HG02981 (cell line): ENCODE data around the gene ACAN.

Source experiments
- ATAC-seq: cut with Tn5 transposase; IDR thresholded peaks from one replicate; pipeline ENCODE4 v1.9.1; 2021; ENCODE audit warnings: mild to moderate bottlenecking, moderate library complexity; ENCODE audit not compliant: unreplicated experiment

Gene ACAN

DNA sequence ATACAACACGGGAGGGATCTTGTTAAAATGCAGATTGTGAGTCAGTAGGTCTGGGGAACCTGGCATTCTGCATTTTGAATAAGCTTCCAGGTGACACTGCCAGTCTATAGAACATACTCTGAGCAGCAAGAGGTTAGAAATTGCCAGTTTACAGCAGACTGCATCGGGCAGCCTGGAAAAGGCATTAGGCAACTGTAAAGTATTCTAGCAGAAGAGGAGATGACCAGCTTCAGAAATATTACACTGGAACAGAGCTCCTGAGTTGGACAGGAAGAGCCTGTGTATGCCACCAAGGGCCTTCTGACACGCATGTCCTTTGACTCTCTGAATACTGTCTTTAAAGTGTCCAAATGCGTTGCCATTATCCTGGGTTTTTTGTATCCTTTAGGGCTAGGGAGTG lies 2.5 kb upstream of the ACAN start:
- no peak for ATAC-seq

DNA sequence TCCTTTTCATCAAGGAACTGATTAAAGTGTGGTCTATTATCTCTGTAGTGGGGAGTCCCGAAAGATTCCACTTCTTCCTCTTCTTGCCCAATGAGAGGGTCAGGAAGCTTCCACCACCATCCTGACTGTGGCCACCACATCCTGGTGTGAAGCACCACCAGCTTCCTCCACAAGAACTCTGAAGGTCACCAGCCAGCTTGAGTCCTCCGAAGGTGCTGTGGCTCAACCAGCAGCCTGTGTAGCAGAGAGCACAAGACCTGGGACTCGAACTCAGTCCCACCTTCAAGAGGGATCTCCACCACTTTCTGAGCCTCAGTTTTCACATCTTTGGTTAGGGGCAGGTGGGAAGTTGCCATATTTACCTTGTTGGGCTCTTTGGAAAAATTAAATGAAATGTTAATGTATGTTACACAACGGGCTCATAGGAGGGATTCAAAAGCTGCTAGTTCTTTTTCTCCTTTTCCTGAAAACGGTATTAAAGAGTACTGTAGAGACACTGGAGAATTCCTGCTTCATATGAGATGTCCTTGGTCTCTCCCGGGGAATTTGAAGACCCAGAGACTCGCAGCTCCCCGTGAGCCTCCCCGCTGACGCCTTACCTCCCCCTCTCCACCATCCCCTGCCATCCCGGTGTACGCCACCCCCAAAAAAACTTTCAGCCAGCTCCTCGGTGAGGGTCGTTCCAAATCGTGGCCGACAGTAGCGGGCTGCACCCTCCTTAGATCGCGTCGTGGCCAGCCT lies 816 bp upstream of the ACAN start:
- ATAC-seq: no peak

DNA sequence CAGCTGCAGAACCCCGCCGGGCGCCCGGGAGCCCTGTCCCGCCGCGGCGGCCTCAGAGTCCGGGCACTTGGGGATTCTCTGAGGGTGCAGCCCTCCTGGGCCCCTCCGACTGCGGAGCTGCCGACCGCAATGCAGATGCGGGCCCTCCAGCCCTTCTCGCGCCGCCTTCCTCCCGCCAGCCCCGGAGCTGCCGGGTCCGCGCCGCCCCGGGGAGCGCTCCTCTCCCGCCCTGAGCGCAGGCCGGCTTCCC lies 320 bp upstream of the ACAN start:
- no peak for ATAC-seq

DNA sequence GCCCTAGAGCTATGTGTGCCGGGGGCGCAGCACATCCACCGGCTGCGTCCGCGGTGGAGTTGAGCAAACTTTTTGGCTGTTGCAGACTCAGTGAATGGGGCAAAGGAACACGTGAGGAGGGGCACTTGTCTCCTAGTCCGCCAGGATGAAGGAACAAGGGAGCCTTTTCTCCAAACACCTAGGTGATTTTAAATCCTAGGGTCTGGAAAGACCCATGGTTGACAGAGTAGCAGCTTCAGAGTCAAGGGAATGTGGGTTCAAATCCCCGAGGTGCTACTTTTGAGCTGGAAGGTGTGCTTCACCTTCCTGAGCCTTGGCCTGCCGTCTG lies 648 bp downstream of the ACAN start:
- ATAC-seq: no peak

DNA sequence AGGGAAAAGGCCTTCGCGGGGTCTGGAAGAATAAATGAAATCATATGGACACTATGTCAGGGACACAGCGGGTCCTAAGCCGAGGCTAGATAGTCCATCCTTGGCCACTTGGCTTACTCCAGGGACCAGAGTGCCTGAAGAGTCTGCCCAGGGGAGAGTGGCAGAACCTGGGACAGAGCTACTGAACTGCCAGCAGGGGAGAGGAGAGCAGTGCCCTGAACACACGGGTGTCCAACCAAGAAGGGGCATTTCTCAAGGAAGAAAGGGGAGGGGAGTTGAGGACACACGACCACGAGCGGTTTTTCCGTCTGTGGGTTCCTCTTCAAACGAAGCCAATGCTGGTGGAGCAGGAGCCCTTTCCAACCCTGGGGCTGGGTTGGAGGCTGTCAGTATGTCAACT lies 1.0 kb downstream of the ACAN start:
- ATAC-seq: no peak

DNA sequence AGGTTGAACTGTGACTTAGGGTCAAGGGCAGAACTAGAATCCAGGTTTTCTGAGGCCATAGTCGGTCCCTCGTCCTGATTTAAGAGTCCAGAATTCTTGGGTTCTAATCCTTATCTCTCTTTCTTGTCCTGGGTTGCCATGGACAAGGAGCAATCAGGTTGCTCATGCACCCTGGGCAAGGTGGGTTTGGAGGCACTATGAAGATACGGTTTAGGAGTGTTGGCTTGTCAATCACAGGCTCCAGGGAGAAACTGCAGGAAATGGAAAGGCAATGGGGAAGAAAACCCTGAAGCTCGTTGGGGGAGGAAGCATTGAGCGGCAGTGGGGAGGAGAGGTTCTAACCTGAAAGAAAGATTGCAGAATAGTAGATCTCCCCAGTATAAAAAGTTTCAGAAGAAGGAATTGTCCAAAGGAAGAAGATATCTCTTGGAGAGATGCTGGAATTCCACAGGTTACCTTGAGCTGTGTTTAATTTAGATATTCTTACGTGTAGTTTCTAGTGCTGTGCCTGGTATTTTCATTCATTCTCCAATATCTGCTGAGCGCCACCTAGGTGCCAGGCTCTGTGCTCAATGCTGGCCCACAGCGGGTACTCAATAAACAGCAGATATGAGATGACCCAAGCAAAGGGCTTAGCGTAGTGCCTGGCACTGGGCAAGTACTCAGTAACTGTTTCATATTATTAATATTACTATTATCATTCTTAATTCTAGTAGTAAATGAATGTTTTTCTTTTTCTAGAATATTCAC lies 2.0 kb downstream of the ACAN start:
- no peak for ATAC-seq

DNA sequence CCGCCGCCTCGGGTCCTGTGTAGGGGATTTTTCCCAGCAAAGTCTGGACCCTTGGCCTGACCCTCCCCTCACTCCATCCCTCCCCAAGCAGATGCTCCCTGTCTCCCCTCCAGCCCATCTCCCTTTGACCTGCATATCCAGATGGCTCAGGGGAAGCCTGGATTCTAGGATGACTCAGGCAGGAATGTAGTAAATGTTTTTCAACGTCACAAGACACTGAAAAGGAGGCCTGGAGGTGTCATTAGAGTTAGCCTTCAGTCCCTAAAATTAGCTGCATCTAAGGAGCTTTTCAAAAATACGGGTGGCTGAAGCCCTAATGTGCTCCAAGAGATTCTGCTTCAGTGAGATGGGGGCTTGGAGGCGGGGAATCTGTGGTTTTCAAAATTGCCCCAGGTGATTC lies 7.2 kb downstream of the ACAN start:
- ATAC-seq: no peak

DNA sequence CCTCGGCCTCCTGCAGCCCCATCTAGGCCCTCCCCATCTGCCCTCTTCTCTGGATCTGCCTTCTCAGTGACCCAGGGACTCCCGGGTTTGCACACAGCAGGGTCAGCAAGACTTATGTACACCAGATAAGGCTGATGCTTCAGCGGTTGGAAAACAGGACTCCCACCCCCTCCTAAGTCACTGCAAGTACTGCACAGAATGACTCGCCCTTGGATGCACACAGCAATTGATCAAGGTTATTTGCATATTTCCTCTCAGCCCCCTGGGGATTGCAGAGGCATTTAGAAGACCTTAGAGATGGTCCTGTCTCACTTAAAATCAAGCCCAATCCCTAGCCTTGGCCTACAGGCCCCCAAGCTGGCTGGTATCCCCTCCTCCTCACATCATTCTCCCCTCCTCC lies 8.9 kb downstream of the ACAN start:
- no peak for ATAC-seq

DNA sequence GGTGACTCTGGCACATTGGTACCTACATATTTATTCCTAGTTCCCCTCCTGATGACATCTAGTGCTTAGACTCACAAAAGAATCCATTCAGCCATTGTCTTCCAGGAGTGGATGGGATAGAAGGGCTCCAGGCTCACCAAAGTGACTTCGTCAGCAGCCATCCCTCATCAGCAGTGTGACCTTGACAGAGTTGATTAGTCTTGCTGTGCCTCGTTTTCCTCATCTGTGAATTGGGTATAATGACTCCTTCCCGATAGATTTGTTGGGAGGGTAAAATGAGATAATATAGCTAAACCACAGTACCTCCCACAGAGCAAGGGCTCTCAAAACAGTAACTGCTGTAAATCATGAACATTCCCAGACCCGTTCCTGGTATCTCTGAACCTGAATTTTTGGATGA lies 10.7 kb downstream of the ACAN start:
- ATAC-seq: no peak

DNA sequence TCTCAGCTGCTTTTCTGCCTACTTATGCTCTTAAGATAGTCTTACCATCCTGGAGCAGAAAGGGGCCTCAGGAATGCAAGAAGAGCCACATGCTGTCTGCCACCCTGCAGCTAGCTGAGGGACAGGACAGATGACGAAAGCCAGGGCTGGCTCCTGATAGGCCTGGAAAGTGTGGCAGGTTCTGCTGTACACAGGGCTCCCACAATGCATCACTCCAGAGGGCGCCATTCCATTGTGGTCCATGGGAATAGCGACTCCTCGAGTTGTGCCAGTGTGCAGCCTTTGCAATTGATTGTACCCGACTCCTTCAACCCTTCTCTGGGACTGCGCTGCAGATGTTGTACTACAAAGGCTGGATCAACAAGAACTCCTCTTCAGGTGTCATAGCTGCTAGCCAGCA lies 11.2 kb downstream of the ACAN start:
- ATAC-seq: no peak

DNA sequence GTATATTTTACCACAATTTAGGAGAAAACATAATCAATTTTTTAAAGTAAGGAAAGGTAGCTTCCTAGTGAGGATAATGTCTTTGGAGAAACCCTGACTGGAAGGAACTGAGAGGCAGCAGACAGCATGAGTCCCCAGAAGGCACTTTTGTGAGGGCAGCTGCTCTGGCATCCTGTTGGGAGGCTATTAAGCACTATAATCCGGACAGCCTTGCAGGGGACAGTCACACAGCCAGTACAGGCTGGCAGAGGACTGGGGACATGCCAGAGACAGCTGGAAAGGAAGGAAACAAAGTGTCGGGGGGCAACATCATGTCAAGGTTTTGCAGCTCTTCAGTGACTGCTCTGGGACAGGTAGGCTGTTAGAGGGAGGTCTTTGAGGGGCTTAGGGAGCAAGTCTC lies 15.7 kb downstream of the ACAN start:
- no peak for ATAC-seq

DNA sequence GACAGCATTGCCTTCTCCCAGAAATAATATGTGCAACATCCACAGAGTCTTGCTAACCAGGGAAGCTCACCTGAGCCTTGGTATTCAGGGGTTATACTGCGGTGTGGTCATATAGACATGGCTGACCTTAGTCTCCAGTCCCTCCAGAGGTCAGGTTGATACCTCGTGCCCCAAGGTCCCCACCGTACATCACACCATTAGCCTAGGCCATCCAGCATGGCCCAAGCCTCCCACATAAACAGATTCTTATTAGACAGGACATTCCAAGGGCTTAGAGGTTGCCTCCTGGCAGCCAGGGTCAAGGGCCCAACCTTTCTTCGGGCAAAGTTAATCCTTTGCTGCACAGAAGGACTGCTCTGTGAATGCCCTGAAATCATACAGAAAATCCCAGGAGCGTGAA lies 18.8 kb downstream of the ACAN start:
- no peak for ATAC-seq

DNA sequence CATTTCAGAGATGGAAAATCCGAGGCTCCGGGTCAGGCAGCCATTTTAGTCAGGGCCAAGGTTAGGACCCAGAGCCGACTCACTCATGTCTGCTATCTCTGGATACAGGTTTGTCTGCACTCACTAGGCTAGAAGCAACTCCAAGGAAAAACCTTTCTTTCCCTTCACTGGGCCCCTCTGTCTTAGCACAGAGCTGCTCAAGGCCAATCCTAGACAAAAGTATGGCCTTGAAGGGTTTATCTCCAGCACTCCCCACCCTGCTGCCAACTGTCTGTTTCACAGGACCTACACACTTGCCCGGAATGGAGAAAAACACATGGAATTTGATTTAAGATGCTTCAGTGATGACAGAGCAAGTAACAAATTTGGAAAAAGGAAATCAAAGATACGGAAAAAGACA lies 25.6 kb downstream of the ACAN start:
- no peak for ATAC-seq

DNA sequence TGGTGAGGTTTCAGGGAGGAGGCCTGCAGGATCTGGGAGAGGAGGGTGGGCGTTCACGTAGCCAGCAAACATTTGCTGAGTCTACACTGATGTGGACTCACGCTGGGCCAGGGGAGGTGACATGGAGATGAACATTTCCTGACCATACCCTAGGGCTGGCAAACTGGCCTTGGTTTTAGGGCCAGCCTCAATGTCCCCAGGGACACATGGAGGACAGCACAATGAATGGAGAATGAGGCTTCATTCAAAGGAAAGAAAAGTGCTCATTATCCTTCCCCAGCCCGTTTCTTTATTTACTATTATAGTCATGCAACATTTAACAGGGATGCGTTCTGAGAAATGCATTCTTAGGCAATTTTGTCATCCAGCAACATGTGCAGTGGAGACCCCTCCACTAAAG lies 26.8 kb downstream of the ACAN start:
- no peak for ATAC-seq

DNA sequence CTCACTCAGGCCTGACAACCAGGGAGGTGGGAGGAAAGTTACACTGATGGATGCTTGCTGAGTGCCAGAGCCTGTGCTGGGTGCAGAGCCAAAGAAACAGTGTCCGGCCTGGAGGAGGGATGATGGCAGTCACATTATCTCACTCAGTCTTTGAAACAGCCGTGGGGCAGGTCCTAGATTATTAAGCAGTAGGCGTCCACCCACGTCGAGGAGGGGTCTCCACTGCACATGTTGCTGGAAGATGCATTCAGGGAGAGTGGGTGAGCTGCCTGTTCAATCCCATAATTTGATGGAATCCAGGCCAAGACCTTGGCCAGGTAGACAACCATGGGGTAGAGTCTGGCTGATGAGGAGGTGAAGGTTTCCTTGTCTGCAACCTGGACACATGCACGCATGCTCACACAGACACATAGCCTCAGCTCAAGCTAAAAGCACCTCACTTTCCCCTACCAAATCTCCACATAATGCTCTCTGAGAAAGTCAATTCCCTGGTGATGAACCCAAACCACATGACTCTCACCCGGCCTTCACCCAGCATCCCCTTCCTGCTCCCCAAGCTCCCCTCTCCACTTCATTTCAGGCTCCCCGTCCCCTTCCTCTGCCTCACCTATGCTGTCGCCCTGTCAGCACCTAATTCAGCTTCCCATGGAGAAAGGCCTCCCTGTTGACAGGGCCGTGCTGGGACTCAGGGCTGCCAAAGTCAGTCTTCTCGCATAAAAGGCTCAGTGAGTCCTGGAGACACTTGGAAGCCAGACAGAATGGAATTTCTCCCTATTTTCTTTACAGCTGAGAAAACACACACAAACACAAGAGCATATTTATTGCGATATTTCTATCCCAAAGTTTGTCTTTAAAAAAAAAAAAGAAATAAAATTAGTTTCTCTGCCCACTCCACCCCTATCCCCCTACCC lies 29.8 kb downstream of the ACAN start:
- no peak for ATAC-seq

DNA sequence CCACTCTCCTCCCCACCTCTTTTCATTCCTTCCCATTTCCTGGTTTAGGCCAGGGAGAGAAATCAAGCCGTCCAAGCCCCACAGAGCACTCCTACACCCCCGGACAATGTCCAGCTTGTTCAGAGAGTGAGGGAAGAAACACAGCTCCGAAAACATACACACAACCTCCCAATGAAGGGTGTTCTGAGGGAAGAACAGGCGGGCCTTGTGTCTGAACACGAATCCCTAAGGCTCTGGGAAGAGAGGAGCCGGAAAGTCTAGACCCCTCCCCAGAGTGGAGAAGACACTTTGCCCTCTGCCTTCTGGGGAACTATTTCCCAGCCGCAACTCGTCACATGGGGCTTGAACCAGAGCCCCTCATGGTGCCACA lies 30.5 kb downstream of the ACAN start:
- no peak for ATAC-seq

DNA sequence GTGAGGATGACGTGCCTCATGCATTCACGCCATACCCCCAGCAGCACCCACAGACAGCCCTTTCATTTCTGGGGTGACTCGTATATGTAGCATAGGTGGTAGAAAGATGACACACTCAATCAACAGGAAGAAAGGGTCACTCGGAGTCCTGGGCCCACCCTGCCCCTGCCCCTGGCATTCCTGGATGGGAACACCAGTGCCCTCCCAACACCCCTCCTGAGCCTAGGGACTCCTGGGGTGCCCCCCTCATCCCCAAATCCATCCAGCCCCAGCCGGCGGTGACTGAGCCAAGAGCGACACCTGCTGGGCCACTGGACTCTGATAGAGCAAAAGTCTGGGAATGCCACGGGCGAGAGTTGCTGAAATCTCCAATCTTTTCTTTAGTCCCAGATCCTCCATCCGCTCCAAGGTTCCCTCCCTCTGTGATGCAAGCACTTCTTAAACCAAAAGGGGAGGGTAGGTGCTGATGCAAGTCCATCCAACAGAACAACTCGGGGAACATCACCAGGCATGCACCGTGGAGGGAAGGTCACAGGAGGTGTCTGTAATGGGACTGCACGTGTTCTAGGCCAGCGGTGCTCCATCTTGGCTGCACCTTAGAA lies 31.1 kb downstream of the ACAN start:
- no peak for ATAC-seq

DNA sequence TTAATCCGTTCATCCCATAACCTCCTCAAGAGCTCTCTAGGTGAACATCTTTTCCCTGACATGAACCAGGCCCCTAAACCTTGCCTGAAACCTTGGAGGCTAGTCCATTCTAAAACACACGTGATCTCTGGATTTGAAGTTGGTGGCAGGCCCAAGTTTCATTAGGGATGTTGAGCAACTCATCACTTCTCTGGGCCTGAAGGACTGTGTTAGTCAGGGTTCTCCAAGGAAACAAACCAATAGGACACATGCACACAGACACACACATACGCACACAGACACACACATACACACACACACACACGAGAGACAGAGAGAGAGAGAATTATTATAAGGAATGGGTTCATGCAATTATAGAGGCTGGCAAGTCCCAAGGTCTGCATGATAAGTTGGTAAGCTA lies 31.9 kb downstream of the ACAN start:
- ATAC-seq: no peak

DNA sequence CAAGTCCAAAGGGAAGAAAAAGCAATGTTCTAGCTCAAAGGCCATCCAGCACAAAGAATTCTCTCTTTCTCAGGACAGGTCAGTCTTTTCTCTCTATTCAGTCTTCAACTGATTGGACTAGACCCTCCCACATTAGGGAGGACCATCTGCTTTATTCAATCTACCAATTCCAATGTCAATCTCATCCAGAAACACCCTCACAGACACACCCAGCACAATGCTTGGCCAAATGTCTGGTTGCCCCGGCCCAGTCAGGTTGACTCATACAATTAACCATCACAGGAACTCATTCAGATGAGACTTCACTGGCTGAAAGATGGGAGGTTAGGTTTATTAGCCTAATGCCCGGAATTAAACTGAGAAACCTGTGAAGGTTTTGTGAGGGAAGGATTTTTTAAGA lies 32.4 kb downstream of the ACAN start:
- ATAC-seq: no peak

DNA sequence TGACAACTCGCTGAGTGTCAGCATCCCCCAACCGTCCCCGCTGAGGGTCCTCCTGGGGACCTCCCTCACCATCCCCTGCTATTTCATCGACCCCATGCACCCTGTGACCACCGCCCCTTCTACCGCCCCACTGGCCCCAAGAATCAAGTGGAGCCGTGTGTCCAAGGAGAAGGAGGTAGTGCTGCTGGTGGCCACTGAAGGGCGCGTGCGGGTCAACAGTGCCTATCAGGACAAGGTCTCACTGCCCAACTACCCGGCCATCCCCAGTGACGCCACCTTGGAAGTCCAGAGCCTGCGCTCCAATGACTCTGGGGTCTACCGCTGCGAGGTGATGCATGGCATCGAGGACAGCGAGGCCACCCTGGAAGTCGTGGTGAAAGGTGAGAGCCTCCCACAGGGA lies 35.4 kb downstream of the ACAN start:
- ATAC-seq: no peak

DNA sequence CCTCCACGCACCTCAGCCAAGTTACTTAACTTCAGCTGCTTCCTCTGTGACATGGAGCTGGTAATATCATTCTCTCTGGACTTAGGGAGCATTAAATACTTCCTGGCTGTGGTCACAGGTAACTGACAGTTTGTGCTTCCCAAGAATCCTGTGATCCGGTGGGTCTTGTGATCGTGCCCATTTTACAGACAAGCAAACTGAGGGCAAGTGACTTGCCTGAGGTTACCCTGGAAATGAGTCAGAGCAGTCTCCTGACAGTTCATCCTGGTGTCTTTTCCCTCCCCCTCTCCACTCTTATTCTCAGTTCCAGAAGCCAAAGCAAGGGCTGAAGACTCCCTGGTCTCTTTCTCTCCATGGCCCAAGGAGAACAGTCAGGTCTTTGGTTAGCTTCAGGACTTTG lies 35.9 kb downstream of the ACAN start:
- ATAC-seq: no peak

DNA sequence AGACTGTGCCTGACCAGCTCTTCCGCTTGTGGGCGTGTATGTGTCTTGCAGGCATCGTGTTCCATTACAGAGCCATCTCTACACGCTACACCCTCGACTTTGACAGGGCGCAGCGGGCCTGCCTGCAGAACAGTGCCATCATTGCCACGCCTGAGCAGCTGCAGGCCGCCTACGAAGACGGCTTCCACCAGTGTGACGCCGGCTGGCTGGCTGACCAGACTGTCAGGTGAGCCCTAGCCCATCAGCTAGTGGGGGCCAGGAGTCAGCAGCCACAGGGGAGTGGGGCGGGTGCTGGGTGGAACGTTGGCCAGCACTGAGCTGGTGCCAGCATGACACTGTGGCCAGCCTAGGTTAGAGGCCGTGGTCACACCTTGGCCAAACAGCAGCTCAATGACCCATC lies 36.7 kb downstream of the ACAN start:
- no peak for ATAC-seq
